Loucy (cell line): Measurements from ENCODE around the gene GVQW3.
"Not testable (repeated sequence)": the region's sequence is repeated elsewhere in the genome, so short reads cannot be mapped to it uniquely, and the experiment has no call there.

ENCODE experiments used
- H2AFZ ChIP-seq: fragments of 200-600 bp; sonication (generic); 2 replicates; pipeline ENCODE4 v1.6.0; 2016; ENCODE audit warnings: antibody characterized with exemption, mild to moderate bottlenecking, low read length, moderate library complexity
- H3F3A ChIP-seq: fragments of 200-600 bp; 2 replicates; pipeline ENCODE4 v1.6.0; 2016; ENCODE audit warnings: antibody characterized with exemption, low read depth, mild to moderate bottlenecking
- H3K27me3 ChIP-seq: fragments of 200-600 bp; sonication (generic); 2 replicates; pipeline ENCODE4 v1.6.1; 2014; ENCODE audit warnings: low read length, mild to moderate bottlenecking; ENCODE audit not compliant: insufficient read depth, poor library complexity, severe bottlenecking
- H3K36me3 ChIP-seq: fragments of 200-600 bp; sonication (generic); 2 replicates; pipeline ENCODE4 v1.6.1; 2016; ENCODE audit warnings: low read length; ENCODE audit not compliant: insufficient read depth
- H3K4me1 ChIP-seq: fragments of 200-600 bp; sonication (generic); 2 replicates; pipeline ENCODE4 v1.5.1; 2014; ENCODE audit warnings: low read length, mild to moderate bottlenecking; ENCODE audit not compliant: insufficient read depth, poor library complexity, severe bottlenecking
- H3K4me2 ChIP-seq: fragments of 200-600 bp; sonication (generic); 2 replicates; pipeline ENCODE4 v1.6.0; 2014; ENCODE audit warnings: antibody characterized with exemption, low read length, low read depth, mild to moderate bottlenecking; ENCODE audit not compliant: poor library complexity, severe bottlenecking
- H3K4me3 ChIP-seq: fragments of 200-600 bp; sonication (generic); 2 replicates; pipeline ENCODE4 v1.5.1; 2014; ENCODE audit warnings: low read length, mild to moderate bottlenecking, mixed read lengths; ENCODE audit not compliant: poor library complexity, severe bottlenecking
- H3K79me2 ChIP-seq: fragments of 200-600 bp; sonication (generic); 2 replicates; pipeline ENCODE4 v1.6.1; 2014; ENCODE audit warnings: low read length; ENCODE audit not compliant: insufficient read depth
- H3K9ac ChIP-seq: fragments of 200-600 bp; sonication (generic); 2 replicates; pipeline ENCODE4 v1.6.0; 2014; ENCODE audit warnings: mild to moderate bottlenecking, low read depth, low read length, moderate library complexity; ENCODE audit not compliant: poor library complexity, severe bottlenecking
- H3K9me2 ChIP-seq: fragments of 200-600 bp; sonication (generic); replicated peaks from 2 replicates; pipeline ENCODE4 v1.6.1; 2016; ENCODE audit warnings: low read depth, low read length, mixed read lengths
- H3K9me3 ChIP-seq: fragments of 200-600 bp; sonication (generic); 2 replicates; pipeline ENCODE4 v1.6.1; 2014; ENCODE audit warnings: mild to moderate bottlenecking, antibody characterized with exemption, low read length, low read depth; ENCODE audit not compliant: insufficient read depth
- H4K20me1 ChIP-seq: fragments of 200-600 bp; sonication (generic); 2 replicates; pipeline ENCODE4 v1.6.0; 2014; ENCODE audit warnings: antibody characterized with exemption, low read length, mild to moderate bottlenecking; ENCODE audit not compliant: insufficient read depth, poor library complexity, severe bottlenecking
- CTCF ChIP-seq: fragments of 200-600 bp; sonication (generic); conservative IDR thresholded peaks from 2 replicates; pipeline ENCODE4 v1.5.1; 2014; ENCODE audit warnings: mild to moderate bottlenecking, antibody characterized with exemption, low read length
- EZH2phosphoT487 ChIP-seq: fragments of 200-600 bp; IDR thresholded peaks from 2 replicates; pipeline ENCODE4 v1.6.1; 2018; ENCODE audit warnings: antibody characterized with exemption, mild to moderate bottlenecking, moderate library complexity, borderline replicate concordance

Gene GVQW3

GRCh38 chr11:76395296-76395695 is 14.2 kb downstream of the GVQW3 start:
- Histone ChIP-seq H3K9me2 (no peaks in the 10 kb centered on the region), H3K79me2 (no peaks in the 10 kb centered on the region), H3K9me3 (no peaks in the 10 kb centered on the region), H3F3A (no peaks in the 10 kb centered on the region), H3K36me3 (no peaks in the 10 kb centered on the region), H3K27me3 (no peaks in the 10 kb centered on the region), H3K4me2 (no peak overlapping the region), H3K9ac (no peak overlapping the region), H2AFZ (no peak overlapping the region), H3K4me3 (no peak overlapping the region), H4K20me1 (no peaks in the 10 kb centered on the region), H3K4me1 (no peaks in the 10 kb centered on the region)
- TF ChIP-seq EZH2phosphoT487 (no peak), CTCF (no peak)

DNA sequence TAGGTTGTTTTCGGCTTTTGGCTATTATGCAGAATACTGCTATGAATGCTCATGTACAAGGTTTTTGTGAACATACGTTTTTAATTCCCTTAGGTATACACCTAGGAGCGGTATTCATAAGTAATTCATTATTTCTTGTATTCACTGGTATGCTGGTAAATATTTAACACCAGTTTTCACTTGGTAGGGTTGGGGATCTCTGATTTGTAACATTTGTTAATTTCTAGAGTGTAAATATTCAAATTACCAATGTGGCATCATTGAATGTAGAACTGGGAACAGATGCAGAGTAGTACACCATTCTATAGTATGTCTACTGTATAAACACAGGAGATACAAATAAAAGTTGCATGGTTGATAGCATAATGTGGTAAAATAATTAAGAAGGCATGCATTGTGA is 16.3 kb downstream of the GVQW3 start:
- no peak for TF ChIP-seq EZH2phosphoT487
- TF ChIP-seq CTCF, result no peak
- no peaks in the 10 kb centered on the region for H3F3A ChIP-seq
- H3K9ac ChIP-seq, result no peak overlapping the region
- no peak overlapping the region for H2AFZ ChIP-seq
- no peaks in the 10 kb centered on the region for H3K4me1 ChIP-seq
- no peaks in the 10 kb centered on the region for H3K36me3 ChIP-seq
- H3K4me2 ChIP-seq, result no peak overlapping the region
- H3K79me2 ChIP-seq, result no peaks in the 10 kb centered on the region
- no peaks in the 10 kb centered on the region for H3K27me3 ChIP-seq
- no peaks in the 10 kb centered on the region for H3K9me3 ChIP-seq
- H3K9me2 ChIP-seq, result no peaks in the 10 kb centered on the region
- H4K20me1 ChIP-seq, result no peaks in the 10 kb centered on the region
- no peak overlapping the region for H3K4me3 ChIP-seq

GRCh38 chr11:76400967-76401366 is 19.8 kb downstream of the GVQW3 start:
- Histone ChIP-seq H3K4me2 (no peak overlapping the region), H3K27me3 (no peaks in the 10 kb centered on the region), H3K4me3 (no peak overlapping the region), H4K20me1 (no peaks in the 10 kb centered on the region), H3K79me2 (no peaks in the 10 kb centered on the region), H3K4me1 (no peaks in the 10 kb centered on the region), H3K9ac (no peak overlapping the region), H3F3A (no peaks in the 10 kb centered on the region), H3K9me3 (no peaks in the 10 kb centered on the region), H3K36me3 (no peaks in the 10 kb centered on the region), H2AFZ (no peak overlapping the region), H3K9me2 (no peaks in the 10 kb centered on the region)
- TF ChIP-seq EZH2phosphoT487 (no peak), CTCF (no peak)

DNA sequence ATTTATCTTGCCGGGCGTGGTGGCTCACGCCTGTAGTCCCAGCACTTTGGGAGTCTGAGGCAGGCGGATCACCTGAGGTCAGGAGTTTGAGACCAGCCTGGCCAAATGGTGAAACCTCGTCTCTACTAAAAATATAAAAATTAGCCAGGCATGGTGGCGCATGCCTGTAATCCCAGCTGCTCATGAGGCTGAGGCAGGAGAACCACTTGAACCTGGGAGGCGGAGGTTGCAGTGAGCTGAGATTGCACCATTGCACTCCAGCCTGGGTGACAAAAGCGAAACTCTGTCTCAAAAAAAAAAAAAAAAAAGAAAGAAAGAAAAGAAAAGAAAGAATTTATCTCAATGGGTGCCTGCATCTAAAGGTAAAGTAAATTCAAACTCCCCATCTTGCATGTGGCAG is 20.4 kb downstream of the GVQW3 start:
- not testable (repeated sequence) for H3K4me3 ChIP-seq, H3K4me2 ChIP-seq

More for the DNA sequence above, 20.4 kb downstream of the GVQW3 start:
- not testable (repeated sequence) for H3K36me3 ChIP-seq, H2AFZ ChIP-seq, H3K9ac ChIP-seq, H3K9me2 ChIP-seq, H3K4me1 ChIP-seq, H3K9me3 ChIP-seq, H3K79me2 ChIP-seq, H3K27me3 ChIP-seq, H4K20me1 ChIP-seq, H3F3A ChIP-seq
